ENCODE data around the gene NT5C2.

- TF ChIP-seq CTCF (IDR thresholded peaks at IDR 0.05), result no peak
- TF ChIP-seq POLR2A (IDR thresholded peaks at IDR 0.05), result no peak
- TF ChIP-seq POLR2AphosphoS5 (IDR thresholded peaks at IDR 0.05), result no peak
Measured at GRCh38 chr10:103141950-103142349, 51.1 kb downstream of the NT5C2 start.
